Heart left ventricle (tissue), 16 donors: ENCODE results near the gene SMAD7. TPM values are rescaled to one million over a fixed set of nuclear protein-coding genes. Genes with fewer than 3 reads are reported as not detected.
A peak's percentile ranks its signal among the peaks of the same experiment; 100 is the strongest.

Source experiments
- ATAC-seq, 4 donors: fragments of 200-7000 bp; cut with Tn5 transposase; one replicate each; pipeline ENCODE4 v1.9.1; 2020 to 2022; ENCODE audit warnings: moderate library complexity in 4 of 4, mild to moderate bottlenecking in 3 of 4, moderate number of reproducible peaks in 1 of 4
- DNase-seq, 5 donors: peaks; one replicate each; pipeline ENCODE4 v3.0.0-alpha.2; 2020
- H3K27ac ChIP-seq, 12 donors: fragments of 200-600 bp; sonication (generic) in 4 of 12; one replicate each; pipeline versions ENCODE4 v1.5.0 to v1.8.0; 2016 to 2022; ENCODE audit warnings: mild to moderate bottlenecking in 2 of 12
- H3K27me3 ChIP-seq, 9 donors: fragments of 200-600 bp; sonication (generic) in 2 of 9; one replicate each; pipeline versions ENCODE4 v1.5.1 to v1.8.0; 2016 to 2022; ENCODE audit warnings: mild to moderate bottlenecking in 3 of 9
- H3K36me3 ChIP-seq, 9 donors: fragments of 200-600 bp; sonication (generic) in 2 of 9; one replicate each; pipeline versions ENCODE4 v1.5.0 to v1.8.0; 2018 to 2022; ENCODE audit warnings: mild to moderate bottlenecking in 2 of 9
- H3K4me1 ChIP-seq, 12 donors: fragments of 200-600 bp; sonication (generic) in 4 of 12; one replicate each; pipeline versions ENCODE4 v1.5.0 to v1.8.0; 2016 to 2022; ENCODE audit warnings: mild to moderate bottlenecking in 3 of 12
- H3K4me3 ChIP-seq, 12 donors: fragments of 200-600 bp; sonication (generic) in 4 of 12; one replicate each; pipeline versions ENCODE4 v1.5.0 to v1.8.0; 2017 to 2022; ENCODE audit warnings: mild to moderate bottlenecking in 9 of 12, moderate library complexity in 4 of 12
- H3K9me3 ChIP-seq, 12 donors: fragments of 200-600 bp; sonication (generic) in 4 of 12; one replicate each; pipeline versions ENCODE4 v1.5.0 to v1.8.0; 2016 to 2022; ENCODE audit warnings: mild to moderate bottlenecking in 1 of 12
- POLR2A ChIP-seq, 2 donors: fragments of 450-650 bp; IDR thresholded peaks; one replicate each; pipeline ENCODE4 v1.6.1; 2017; ENCODE audit warnings: antibody characterized with exemption in 2 of 2, mild to moderate bottlenecking in 2 of 2, moderate library complexity in 2 of 2
- WGBS, 4 donors: extraction: QIAGEN DNeasy Blood & Tissue Kit in 2 of 4; methylation state at CpG; one replicate each; pipeline versions ENCODE4 v1.1.5 to v1.1.7; 2013 to 2018; 5-methylcytosine and 5-hydroxymethylcytosine counted together
- intact Hi-C, 10 donors: fragments of 100-400 bp; cut with DNase I; formaldehyde crosslinking; loops; one replicate each; pipeline versions ENCODE4 v1.11.1 to v1.14.2; 2022
- polyA plus RNA-seq, 2 donors: library from polyadenylated mRNA; stranded (reverse); fragments of 200-250 nt; gene quantifications; one replicate each; pipeline ENCODE4 v1.2.3, GENCODE V29; 2013
- total RNA-seq, 9 donors: library from RNA; depleted of rRNA in 2 of 9; stranded (reverse); fragments of >200 nt in 2 of 9; fragmentation: NEBNext Ultra II Directional in 3 of 9; extraction: Animal tissue kit (Norgen Biotek cat#: 25700) in 3 of 9; gene quantifications; one replicate each; pipeline versions ENCODE4 v1.1.0 to v1.2.4, GENCODE V29; 2016 to 2023
- TF ChIP-seq, protein P1 (sequence below), 12 donors: fragments of 200-600 bp; sonication (generic) in 4 of 12; IDR thresholded peaks; one replicate each; pipeline versions ENCODE4 v1.5.0 to v1.8.0; 2018 to 2022; ENCODE audit warnings: antibody characterized with exemption in 12 of 12, mild to moderate bottlenecking in 5 of 12
- donor health status: ischemic (EF 13 %, LVEDD 7.1; RV severe dilation, severe dysfunction).
- donor health status: healthy with polysubstance abuse.
- donor health status: DM: no; HTN: yes; CAD: no.
- donor health status: DM: no; HTN: no; CAD: no.
- donor health status: ischemic (EF 25% LVEDD 6.9; RV normal size, moderate dysfunction).
- donor health status: ischemic (EF 25% LVEDD 5.7; RV mildly dilated, moderate dysfunction).
- donor health status: healthy.
- donor health status: DM: yes; HTN: yes; CAD: no.
- donor health status: ischemic (EF 35%, LVEDD 5.7; RV mildly dilated, moderate dysfunction).
- donor health status: nonischemic (EF 11% LVEDD 7.7; RV severe dilation, severe dysfunction).
- donor health status: DM: yes; HTN: yes; CAD: no.
- donor health status: PGD.
- donor health status: ischemic (EF 29% LVEDD 5.4; RV normal size, mild dysfunction).
- donor health status: nonischemic (EF 23%, LVEDD 6.1; RV moderate dilation, normal function).

Gene SMAD7
- total and polyA plus RNA-seq, 11 donors = 9.1 to 32.0 (median 19.9) TPM

DNA sequence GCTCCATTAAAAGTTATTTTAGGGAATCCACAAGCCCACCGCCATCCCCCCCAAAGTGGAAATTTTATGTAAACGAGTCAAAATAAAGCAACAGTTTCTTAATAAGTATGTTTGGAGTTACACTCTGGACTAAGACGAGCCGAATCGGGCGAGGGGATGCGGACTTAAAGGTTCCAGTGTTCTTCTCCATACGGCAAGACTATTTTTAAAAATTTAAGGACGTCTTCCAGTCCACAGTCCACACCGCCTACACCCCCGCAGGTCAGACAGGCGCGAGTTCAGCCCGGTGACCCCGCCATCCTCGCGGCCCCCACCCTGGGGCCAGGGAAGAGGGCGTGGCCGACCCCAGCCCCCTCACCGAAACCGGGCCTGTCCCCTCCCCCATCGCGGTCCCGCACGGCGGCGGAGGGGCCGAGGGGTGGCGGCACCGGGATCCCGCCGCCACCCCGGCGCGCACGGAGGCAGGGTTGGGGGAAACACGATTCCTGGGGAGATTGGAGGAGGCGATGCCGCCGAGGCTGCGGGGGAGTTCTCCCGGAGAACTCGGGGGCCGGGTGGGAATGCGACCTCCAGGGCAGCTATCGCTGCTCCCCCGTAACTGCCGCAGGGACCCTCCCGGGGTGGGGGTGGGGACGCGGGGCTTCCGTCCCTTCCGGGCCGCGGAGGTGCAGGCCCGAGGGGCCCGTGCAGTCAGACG, 24.5 kb upstream of the SMAD7 start:
- TF ChIP-seq, protein P1, sequence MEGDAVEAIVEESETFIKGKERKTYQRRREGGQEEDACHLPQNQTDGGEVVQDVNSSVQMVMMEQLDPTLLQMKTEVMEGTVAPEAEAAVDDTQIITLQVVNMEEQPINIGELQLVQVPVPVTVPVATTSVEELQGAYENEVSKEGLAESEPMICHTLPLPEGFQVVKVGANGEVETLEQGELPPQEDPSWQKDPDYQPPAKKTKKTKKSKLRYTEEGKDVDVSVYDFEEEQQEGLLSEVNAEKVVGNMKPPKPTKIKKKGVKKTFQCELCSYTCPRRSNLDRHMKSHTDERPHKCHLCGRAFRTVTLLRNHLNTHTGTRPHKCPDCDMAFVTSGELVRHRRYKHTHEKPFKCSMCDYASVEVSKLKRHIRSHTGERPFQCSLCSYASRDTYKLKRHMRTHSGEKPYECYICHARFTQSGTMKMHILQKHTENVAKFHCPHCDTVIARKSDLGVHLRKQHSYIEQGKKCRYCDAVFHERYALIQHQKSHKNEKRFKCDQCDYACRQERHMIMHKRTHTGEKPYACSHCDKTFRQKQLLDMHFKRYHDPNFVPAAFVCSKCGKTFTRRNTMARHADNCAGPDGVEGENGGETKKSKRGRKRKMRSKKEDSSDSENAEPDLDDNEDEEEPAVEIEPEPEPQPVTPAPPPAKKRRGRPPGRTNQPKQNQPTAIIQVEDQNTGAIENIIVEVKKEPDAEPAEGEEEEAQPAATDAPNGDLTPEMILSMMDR (IDR thresholded peaks at IDR 0.05) = peak in 1 of 12 donors; percentile 0
- TF ChIP-seq POLR2A (IDR thresholded peaks at IDR 0.05) = no peak
- H3K4me1 ChIP-seq = peaks cover 0 to 25% (median 6%) of the 10 kb centered on the region in 12 donors
- peak overlapping the region in 11 of 12 donors; percentile 66 to 93 (median 89) for H3K27ac ChIP-seq
- WGBS, 4 donors = 4 to 13% (median 7%) methylated on average over 22 to 58 of the region's 58 CpGs
- DNase-seq = no peak
- intact Hi-C loops = loop anchor here in 2 of 10 donors (2.0 kb wide), 2 partner anchors 20 to 22 kb away; no protein-coding TSS in a partner anchor
- H3K27me3 ChIP-seq = peaks cover 0 to 8% (median 0%) of the 10 kb centered on the region in 9 donors
- ATAC-seq = peak in 3 of 4 donors; percentile 26 to 47 (median 43)
- H3K9me3 ChIP-seq = no peaks in the 10 kb centered on the region
- no peaks in the 10 kb centered on the region for H3K36me3 ChIP-seq
- peak overlapping the region; percentile 57 to 96 (median 78) for H3K4me3 ChIP-seq

DNA sequence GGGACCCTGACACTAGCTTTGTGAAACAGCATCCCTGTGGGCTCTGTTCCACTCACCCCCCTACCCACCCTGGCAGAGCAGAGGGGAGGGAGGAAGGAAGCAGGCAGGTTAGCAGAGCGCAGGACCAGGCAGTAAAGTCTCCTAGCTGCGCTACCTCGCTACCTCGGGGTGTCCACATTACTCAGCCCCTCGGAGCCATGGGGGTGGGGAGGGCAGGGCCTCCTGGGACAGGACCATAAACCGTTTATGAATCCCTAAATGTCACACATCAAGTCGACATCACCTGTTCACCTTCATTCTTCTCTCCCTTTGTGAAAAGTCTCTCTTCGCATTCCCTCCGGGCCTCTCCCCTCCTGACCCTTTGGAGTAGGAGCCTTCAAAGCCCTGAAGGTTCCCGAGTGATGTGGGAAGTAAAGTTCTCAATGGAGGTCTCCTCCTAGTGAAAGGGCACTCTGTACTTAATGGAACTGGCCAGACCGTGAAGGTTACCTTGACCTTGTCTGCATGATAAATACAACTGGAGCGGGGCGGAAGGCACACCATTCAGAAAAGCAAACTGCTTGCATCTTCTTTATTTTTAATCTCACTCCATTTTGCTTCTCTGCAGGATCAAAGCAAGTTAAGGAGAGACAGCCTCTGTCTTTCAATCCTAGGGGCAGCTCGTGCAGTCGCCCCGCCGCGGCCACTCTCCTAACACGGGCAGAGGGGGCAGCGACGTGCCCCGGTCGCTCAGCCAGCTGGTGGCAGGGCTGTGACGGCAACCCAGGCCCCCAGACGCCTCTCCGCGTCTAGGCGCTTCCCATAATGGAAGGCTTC, 23.7 kb upstream of the SMAD7 start:
- peak in 1 of 5 donors; percentile 66 for DNase-seq

DNA sequence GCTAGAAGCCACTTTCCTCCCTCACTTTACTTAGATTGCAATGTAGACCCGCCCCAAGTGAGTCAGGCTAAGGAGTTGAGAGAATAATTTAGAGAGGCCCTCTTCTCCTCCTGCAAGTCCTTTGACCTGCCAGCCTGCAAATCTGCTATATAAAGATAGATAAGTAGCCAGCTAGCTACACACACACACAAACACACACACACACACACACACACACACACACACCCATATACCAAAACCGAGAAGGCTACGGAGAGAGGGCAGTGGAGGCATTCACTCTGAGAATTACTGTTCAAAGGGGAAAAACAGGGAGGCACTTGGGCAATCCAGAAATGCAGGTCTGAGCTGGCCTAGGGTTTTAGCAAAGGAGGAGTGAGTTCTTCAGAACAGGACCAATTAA, 23.0 kb upstream of the SMAD7 start:
- DNase-seq (no peak), ATAC-seq (no peak)
- intact Hi-C loops = loop anchor here in 2 of 10 donors (2.0 kb wide), 2 partner anchors 19 to 21 kb away; no protein-coding TSS in a partner anchor
- no peak overlapping the region for H3K4me3 ChIP-seq
- H3K36me3 ChIP-seq = no peaks in the 10 kb centered on the region
- H3K4me1 ChIP-seq = peaks cover 0 to 25% (median 6%) of the 10 kb centered on the region in 12 donors
- no peaks in the 10 kb centered on the region for H3K9me3 ChIP-seq
- WGBS, 4 donors = 74 to 85% (median 78%) methylated on average over 3 of the region's 3 CpGs
- H3K27ac ChIP-seq = peak overlapping the region in 2 of 12 donors; percentile 90 to 93
- peaks cover 0 to 8% (median 0%) of the 10 kb centered on the region in 9 donors for H3K27me3 ChIP-seq
- TF ChIP-seq POLR2A (IDR thresholded peaks at IDR 0.05) = no peak
- TF ChIP-seq, protein P1 (IDR thresholded peaks at IDR 0.05) = no peak

More for the DNA sequence above, 23.7 kb upstream of the SMAD7 start:
- H3K4me1 ChIP-seq = peaks cover 0 to 25% (median 6%) of the 10 kb centered on the region in 12 donors
- H3K36me3 ChIP-seq = no peaks in the 10 kb centered on the region
- H3K4me3 ChIP-seq = peak overlapping the region in 10 of 12 donors; percentile 66 to 96 (median 82)
- no peak for TF ChIP-seq POLR2A (IDR thresholded peaks at IDR 0.05)
- TF ChIP-seq, protein P1 (IDR thresholded peaks at IDR 0.05) = peak in 3 of 12 donors; percentile 9 to 28 (median 18)
- WGBS, 4 donors = 57 to 67% (median 60%) methylated on average over 27 to 28 of the region's 28 CpGs
- intact Hi-C loops = loop anchor here in 2 of 10 donors (2.0 kb wide), 2 partner anchors 20 to 22 kb away; no protein-coding TSS in a partner anchor
- peak; percentile 36 to 70 (median 62) for ATAC-seq
- no peaks in the 10 kb centered on the region for H3K9me3 ChIP-seq
- H3K27ac ChIP-seq = peak overlapping the region in 11 of 12 donors; percentile 66 to 93 (median 89)
- H3K27me3 ChIP-seq = peaks cover 0 to 8% (median 0%) of the 10 kb centered on the region in 9 donors
